ENCODE data around the gene LBHD1. TPM values are rescaled to one million over a fixed set of nuclear protein-coding genes. Genes with fewer than 3 reads are reported as not detected.

LBHD1 gene
- total and polyA plus RNA-seq, 2 of the 13 experiments (the other 11 are each of a cell fraction or from before 2014, with no cell fraction given) = 3.2 to 3.7 TPM

DNA sequence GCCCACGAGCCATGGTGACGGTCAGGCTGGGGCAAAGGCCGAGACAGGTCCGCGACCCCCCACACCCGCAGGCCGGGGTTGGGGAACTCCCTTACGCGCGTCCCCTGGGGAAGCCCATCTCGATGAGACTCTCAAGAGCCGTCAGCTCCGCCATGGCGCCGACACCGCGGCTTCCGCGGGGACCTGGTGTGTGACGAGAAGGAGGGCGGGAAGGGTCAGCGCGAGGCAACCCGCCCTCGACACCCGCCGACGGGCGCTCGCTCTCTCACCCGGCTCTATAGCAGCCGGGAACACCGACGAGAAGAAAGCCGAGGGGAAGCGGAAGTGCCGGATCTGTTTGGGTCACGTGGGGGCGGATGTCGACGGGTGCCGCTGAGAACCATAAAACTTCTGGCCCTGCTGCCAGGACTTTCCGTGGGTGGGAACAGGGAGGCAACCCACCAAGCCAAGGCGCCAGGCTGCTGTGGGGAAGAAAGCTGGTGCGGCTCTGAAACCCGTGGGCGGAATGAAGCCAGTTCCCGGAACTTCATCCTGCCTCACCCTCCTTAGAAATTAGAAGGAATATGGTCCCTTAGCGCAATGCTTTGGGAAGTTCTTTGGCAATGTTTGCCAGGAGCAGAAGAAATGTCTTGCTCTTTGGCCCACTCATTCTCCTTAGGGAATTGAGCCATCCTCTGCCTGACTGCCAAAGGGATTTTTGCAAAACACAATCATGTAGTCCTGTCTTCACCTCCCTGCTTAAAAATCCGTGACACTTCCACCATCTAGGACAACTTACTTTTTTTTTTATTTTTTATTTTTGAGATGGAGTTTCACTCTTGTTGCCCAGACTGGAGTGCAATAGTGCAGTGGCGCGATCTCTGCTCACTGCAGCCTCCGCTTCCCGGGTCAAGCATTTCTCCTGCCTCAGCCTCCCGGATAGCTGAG, 7.0 kb upstream of the LBHD1 start, which contains the start of gene UBXN1 (continued):
- TF ChIP-seq, protein P1, sequence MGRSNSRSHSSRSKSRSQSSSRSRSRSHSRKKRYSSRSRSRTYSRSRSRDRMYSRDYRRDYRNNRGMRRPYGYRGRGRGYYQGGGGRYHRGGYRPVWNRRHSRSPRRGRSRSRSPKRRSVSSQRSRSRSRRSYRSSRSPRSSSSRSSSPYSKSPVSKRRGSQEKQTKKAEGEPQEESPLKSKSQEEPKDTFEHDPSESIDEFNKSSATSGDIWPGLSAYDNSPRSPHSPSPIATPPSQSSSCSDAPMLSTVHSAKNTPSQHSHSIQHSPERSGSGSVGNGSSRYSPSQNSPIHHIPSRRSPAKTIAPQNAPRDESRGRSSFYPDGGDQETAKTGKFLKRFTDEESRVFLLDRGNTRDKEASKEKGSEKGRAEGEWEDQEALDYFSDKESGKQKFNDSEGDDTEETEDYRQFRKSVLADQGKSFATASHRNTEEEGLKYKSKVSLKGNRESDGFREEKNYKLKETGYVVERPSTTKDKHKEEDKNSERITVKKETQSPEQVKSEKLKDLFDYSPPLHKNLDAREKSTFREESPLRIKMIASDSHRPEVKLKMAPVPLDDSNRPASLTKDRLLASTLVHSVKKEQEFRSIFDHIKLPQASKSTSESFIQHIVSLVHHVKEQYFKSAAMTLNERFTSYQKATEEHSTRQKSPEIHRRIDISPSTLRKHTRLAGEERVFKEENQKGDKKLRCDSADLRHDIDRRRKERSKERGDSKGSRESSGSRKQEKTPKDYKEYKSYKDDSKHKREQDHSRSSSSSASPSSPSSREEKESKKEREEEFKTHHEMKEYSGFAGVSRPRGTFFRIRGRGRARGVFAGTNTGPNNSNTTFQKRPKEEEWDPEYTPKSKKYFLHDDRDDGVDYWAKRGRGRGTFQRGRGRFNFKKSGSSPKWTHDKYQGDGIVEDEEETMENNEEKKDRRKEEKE (IDR thresholded peaks at IDR 0.05) = no peak
- peak; percentile 23 for TF ChIP-seq RBM39 (IDR thresholded peaks at IDR 0.05; ENCODE audit: low read depth, low read length, poor library complexity, severe bottlenecking)
- TF ChIP-seq ZSCAN21 (CRISPR knock-in tag; IDR thresholded peaks at IDR 0.05; ENCODE audit: borderline replicate concordance) = no peak
- TF ChIP-seq, protein P2, sequence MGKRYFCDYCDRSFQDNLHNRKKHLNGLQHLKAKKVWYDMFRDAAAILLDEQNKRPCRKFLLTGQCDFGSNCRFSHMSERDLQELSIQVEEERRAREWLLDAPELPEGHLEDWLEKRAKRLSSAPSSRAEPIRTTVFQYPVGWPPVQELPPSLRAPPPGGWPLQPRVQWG (CRISPR knock-in tag; IDR thresholded peaks at IDR 0.05; ENCODE audit: borderline replicate concordance, low read depth) = no peak
- TF ChIP-seq PPARG (CRISPR knock-in tag; conservative IDR thresholded peaks at IDR 0.05) = peak; percentile 54
- TF ChIP-seq, protein P3, sequence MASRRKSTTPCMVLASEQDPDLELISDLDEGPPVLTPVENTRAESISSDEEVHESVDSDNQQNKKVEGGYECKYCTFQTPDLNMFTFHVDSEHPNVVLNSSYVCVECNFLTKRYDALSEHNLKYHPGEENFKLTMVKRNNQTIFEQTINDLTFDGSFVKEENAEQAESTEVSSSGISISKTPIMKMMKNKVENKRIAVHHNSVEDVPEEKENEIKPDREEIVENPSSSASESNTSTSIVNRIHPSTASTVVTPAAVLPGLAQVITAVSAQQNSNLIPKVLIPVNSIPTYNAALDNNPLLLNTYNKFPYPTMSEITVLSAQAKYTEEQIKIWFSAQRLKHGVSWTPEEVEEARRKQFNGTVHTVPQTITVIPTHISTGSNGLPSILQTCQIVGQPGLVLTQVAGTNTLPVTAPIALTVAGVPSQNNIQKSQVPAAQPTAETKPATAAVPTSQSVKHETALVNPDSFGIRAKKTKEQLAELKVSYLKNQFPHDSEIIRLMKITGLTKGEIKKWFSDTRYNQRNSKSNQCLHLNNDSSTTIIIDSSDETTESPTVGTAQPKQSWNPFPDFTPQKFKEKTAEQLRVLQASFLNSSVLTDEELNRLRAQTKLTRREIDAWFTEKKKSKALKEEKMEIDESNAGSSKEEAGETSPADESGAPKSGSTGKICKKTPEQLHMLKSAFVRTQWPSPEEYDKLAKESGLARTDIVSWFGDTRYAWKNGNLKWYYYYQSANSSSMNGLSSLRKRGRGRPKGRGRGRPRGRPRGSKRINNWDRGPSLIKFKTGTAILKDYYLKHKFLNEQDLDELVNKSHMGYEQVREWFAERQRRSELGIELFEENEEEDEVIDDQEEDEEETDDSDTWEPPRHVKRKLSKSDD (CRISPR knock-in tag; IDR thresholded peaks at IDR 0.05; ENCODE audit: low read depth) = no peak
- no peak for TF ChIP-seq SIX4 (CRISPR knock-in tag; IDR thresholded peaks at IDR 0.05)
- no peak for TF ChIP-seq RNF219 (CRISPR knock-in tag; IDR thresholded peaks at IDR 0.05)
- no peak for TF ChIP-seq ZNF589 (CRISPR knock-in tag; conservative IDR thresholded peaks at IDR 0.05)
- TF ChIP-seq, protein P4, sequence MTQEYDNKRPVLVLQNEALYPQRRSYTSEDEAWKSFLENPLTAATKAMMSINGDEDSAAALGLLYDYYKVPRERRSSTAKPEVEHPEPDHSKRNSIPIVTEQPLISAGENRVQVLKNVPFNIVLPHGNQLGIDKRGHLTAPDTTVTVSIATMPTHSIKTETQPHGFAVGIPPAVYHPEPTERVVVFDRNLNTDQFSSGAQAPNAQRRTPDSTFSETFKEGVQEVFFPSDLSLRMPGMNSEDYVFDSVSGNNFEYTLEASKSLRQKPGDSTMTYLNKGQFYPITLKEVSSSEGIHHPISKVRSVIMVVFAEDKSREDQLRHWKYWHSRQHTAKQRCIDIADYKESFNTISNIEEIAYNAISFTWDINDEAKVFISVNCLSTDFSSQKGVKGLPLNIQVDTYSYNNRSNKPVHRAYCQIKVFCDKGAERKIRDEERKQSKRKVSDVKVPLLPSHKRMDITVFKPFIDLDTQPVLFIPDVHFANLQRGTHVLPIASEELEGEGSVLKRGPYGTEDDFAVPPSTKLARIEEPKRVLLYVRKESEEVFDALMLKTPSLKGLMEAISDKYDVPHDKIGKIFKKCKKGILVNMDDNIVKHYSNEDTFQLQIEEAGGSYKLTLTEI (CRISPR knock-in tag; conservative IDR thresholded peaks at IDR 0.05) = no peak
- TF ChIP-seq NFKBIZ (CRISPR knock-in tag; IDR thresholded peaks at IDR 0.05) = peak; percentile 74; the same call in 1 of the 2 replicates
- peak; percentile 52 for TF ChIP-seq NCOA2 (CRISPR knock-in tag; IDR thresholded peaks at IDR 0.05)
- TF ChIP-seq NFRKB (IDR thresholded peaks at IDR 0.05) = no peak
- TF ChIP-seq, protein P5, sequence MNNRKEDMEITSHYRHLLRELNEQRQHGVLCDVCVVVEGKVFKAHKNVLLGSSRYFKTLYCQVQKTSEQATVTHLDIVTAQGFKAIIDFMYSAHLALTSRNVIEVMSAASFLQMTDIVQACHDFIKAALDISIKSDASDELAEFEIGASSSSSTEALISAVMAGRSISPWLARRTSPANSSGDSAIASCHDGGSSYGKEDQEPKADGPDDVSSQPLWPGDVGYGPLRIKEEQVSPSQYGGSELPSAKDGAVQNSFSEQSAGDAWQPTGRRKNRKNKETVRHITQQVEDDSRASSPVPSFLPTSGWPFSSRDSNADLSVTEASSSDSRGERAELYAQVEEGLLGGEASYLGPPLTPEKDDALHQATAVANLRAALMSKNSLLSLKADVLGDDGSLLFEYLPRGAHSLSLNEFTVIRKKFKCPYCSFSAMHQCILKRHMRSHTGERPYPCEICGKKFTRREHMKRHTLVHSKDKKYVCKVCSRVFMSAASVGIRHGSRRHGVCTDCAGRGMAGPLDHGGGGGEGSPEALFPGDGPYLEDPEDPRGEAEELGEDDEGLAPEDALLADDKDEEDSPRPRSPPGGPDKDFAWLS (CRISPR knock-in tag; IDR thresholded peaks at IDR 0.05; ENCODE audit: borderline replicate concordance) = no peak

Measured in HepG2 (cell line).